ENCODE results near the gene MOK. TPM values are rescaled to one million over a fixed set of nuclear protein-coding genes. Genes with fewer than 3 reads are reported as not detected.

MOK gene
- total RNA-seq, 4 donors from 2014 or later, result 27.6 to 29.3 (median 28.8) TPM

- TF ChIP-seq CTCF (IDR thresholded peaks at IDR 0.05) (no peak), EP300 (IDR thresholded peaks at IDR 0.05) (no peak), POLR2A (IDR thresholded peaks at IDR 0.05) (no peak)
- Histone ChIP-seq H3K4me3 (no peak overlapping the region), H3K4me1 (no peaks in the 10 kb centered on the region), H3K27me3 (no peaks in the 10 kb centered on the region), H3K9me3 (no peaks in the 10 kb centered on the region), H3K36me3 (peaks cover 0 to 98% (median 7%) of the 10 kb centered on the region in 3 donors), H3K27ac (no peak overlapping the region)
- 86% methylated on average over 5 of the region's 5 CpGs for WGBS, 2 donors
- DNase-seq (ENCODE audit: low spot score in 2 of 2), result no peak
These were observed 37.3 kb upstream of the MOK start for GRCh38 chr14:102342238-102342637.

- Histone ChIP-seq H3K9me3 (no peaks in the 10 kb centered on the region), H3K4me1 (no peaks in the 10 kb centered on the region), H3K36me3 (peaks cover 0 to 98% (median 4%) of the 10 kb centered on the region in 3 donors), H3K27ac (no peak overlapping the region), H3K4me3 (no peak overlapping the region), H3K27me3 (no peaks in the 10 kb centered on the region)
- 88 to 100% methylated on average over 3 to 8 of the region's 8 CpGs for WGBS, 2 donors
- DNase-seq (ENCODE audit: low spot score in 2 of 2), result no peak
- no peak for TF ChIP-seq EP300 (IDR thresholded peaks at IDR 0.05)
- no peak for TF ChIP-seq POLR2A (IDR thresholded peaks at IDR 0.05)
- no peak for TF ChIP-seq CTCF (IDR thresholded peaks at IDR 0.05)
These were observed 36.6 kb upstream of the MOK start for GRCh38 chr14:102341566-102341965.

DNA sequence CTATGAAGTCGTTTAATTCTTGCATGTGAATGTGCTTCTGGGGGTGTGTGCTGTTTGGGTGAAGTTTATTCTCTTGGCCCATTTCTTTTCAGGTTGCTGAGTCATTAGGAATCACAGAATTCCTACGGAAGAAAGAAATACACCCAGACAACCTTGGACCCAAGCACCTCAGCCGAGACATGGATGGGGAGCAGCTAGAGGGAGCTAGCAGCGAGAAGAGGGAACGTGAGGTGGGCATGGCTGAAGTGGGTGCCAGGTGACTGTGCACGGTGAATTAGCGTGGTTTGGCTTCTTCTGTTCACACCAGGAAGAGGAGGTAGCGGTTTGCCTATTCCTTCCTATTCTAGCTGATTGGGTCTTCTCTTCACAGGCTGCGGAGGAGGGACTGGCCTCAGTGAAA, 33.8 kb upstream of the MOK start:
- Histone ChIP-seq H3K36me3 (peaks cover 0 to 98% (median 2%) of the 10 kb centered on the region in 3 donors), H3K27me3 (no peaks in the 10 kb centered on the region), H3K4me1 (no peaks in the 10 kb centered on the region), H3K27ac (no peak overlapping the region), H3K9me3 (no peaks in the 10 kb centered on the region), H3K4me3 (no peak overlapping the region)
- 86 to 90% methylated on average over 9 of the region's 9 CpGs for WGBS, 2 donors
- TF ChIP-seq CTCF (IDR thresholded peaks at IDR 0.05) (no peak), POLR2A (IDR thresholded peaks at IDR 0.05) (no peak), EP300 (IDR thresholded peaks at IDR 0.05) (no peak)
- DNase-seq (ENCODE audit: low spot score in 2 of 2), result no peak

DNA sequence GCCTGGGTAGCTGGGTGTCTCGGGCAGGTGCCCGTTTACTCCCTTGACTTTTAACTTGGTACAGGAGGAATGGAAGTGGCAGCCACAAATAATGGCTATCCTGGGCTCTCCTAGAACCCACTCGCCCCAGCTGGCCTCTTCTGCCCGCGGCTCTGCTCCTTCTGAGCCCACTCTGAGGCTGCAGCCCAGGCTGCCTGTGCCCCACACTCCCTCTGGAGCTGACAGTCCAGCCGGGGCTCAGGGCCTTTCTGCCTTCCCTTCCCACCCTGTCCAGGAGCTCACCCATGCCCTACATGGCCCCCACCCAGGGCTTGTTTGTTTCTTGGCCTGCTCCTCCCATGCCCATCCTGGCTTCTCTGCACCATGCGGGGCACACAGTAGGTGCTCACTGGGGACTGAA, 30.2 kb upstream of the MOK start:
- Histone ChIP-seq H3K27me3 (no peaks in the 10 kb centered on the region), H3K27ac (no peak overlapping the region), H3K9me3 (no peaks in the 10 kb centered on the region), H3K4me3 (no peak overlapping the region), H3K4me1 (no peaks in the 10 kb centered on the region), H3K36me3 (peaks cover 0 to 88% (median 0%) of the 10 kb centered on the region in 3 donors)
- WGBS, 2 donors, result 91 to 97% methylated on average over 7 of the region's 7 CpGs
- TF ChIP-seq CTCF (IDR thresholded peaks at IDR 0.05) (no peak), POLR2A (IDR thresholded peaks at IDR 0.05) (no peak), EP300 (IDR thresholded peaks at IDR 0.05) (no peak)
- DNase-seq (ENCODE audit: low spot score in 2 of 2), result no peak

DNA sequence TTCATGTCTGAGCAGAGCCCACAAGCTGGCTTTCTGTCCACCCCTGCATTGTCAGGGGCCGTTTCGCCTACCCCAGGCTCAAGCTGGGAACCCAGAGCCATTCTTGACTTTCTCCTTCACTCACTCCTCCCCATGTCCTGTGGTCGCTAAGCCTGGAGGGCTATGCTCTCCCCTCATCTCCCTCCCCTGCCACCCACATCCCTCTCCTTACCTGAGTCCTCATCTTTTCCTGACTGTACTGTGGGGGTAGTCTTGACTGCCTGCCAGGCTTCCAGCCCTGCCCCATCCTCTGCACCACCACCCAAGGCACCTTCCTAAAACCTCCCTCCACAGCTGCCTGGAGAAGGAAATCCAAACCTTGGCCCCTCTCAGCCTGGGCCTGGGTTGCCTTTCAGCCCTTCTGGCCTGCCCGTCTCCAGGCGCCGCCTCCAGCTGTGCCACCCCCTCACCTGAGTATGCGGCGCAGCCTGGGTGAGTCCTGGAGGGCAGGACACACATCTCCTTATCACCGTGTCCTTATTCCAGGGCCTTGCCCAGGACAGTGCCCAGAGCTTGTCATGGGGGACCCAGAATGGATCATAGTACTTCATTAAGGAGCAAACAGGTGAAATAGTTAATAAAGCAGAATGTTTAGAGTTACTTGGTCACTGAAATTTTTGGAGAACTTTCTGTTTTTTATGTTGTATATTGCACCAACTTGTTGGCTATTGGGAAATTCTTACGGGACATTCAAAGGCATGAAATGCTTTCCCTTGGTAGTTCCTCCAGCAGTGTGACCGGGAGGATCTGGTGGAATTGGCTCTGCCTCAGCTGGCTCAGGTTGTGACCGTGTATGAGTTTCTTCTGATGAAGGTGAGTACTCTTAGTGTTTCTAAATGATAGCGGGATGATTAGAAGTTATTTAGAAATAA, 29.1 kb upstream of the MOK start:
- peaks cover 0 to 77% (median 0%) of the 10 kb centered on the region in 3 donors for H3K36me3 ChIP-seq
- TF ChIP-seq POLR2A (IDR thresholded peaks at IDR 0.05) (no peak), CTCF (IDR thresholded peaks at IDR 0.05) (no peak), EP300 (IDR thresholded peaks at IDR 0.05) (no peak)

More for the DNA sequence above, 29.1 kb upstream of the MOK start:
- DNase-seq (ENCODE audit: low spot score in 2 of 2), result no peak
- H3K4me3 ChIP-seq, result no peak overlapping the region
- 91 to 94% methylated on average over 13 of the region's 13 CpGs for WGBS, 2 donors
- no peaks in the 10 kb centered on the region for H3K4me1 ChIP-seq
- H3K27me3 ChIP-seq, result no peaks in the 10 kb centered on the region
- H3K27ac ChIP-seq, result no peak overlapping the region
- no peaks in the 10 kb centered on the region for H3K9me3 ChIP-seq

All from tibial nerve (tissue), 4 donors.